ENCODE measurements around the gene KYNU.
"Not testable (repeated sequence)": the region's sequence is repeated elsewhere in the genome, so short reads cannot be mapped to it uniquely, and the experiment has no call there.

Gene KYNU

GRCh38 chr2:143063612-143064200 lies 186.2 kb downstream of the KYNU start:
- H3K4me3 ChIP-seq (ENCODE audit: low read depth, low read length): no peak overlapping the region
- no peak for DNase-seq (ENCODE audit: low read depth, low spot score)
- TF ChIP-seq CTCF (IDR thresholded peaks at IDR 0.05; ENCODE audit: insufficient read depth, low read length, missing control alignments): no peak
- ChIA-PET CTCF (no interaction called here), POLR2A (no interaction called here)

GRCh38 chr2:143068094-143068493 lies 190.6 kb downstream of the KYNU start:
- DNase-seq (ENCODE audit: low read depth, low spot score): no peak
- H3K4me3 ChIP-seq (ENCODE audit: low read depth, low read length): no peak overlapping the region
- TF ChIP-seq CTCF (IDR thresholded peaks at IDR 0.05; ENCODE audit: insufficient read depth, low read length, missing control alignments): no peak
- CTCF ChIA-PET: no interaction called here
- POLR2A ChIA-PET: no interaction called here

DNA sequence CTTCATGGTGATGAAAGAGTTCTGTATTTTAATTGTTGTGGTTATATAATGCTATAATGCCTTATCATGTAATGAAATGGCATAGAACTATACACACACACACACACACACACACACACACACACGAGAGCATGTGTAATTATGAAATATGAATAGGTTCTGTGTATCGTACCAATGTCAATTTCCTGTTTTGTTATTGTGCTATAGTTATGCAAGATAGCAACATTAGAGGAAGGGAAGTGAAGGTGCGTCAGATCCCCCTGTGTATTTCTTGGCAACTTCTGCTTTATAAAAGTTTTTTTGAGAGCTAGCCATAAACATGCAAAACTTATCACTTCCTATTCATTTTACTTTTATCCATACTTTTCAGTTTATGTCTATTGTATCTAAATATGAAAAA lies 191.0 kb downstream of the KYNU start:
- ChIA-PET CTCF (no interaction called here), POLR2A (no interaction called here)
- DNase-seq (ENCODE audit: low read depth, low spot score): no peak
- TF ChIP-seq CTCF (IDR thresholded peaks at IDR 0.05; ENCODE audit: insufficient read depth, low read length, missing control alignments): no peak
- H3K4me3 ChIP-seq (ENCODE audit: low read depth, low read length): no peak overlapping the region

- DNase-seq (ENCODE audit: low read depth, low spot score): no peak
- ChIA-PET CTCF (interaction anchor here (1.3 kb wide), 1 partner anchor 188 kb away, joined by 3 read pairs; no protein-coding TSS in a partner anchor), POLR2A (no interaction called here)
- no peak overlapping the region for H3K4me3 ChIP-seq (ENCODE audit: low read depth, low read length)
- no peak for TF ChIP-seq CTCF (IDR thresholded peaks at IDR 0.05; ENCODE audit: insufficient read depth, low read length, missing control alignments)
These were observed 193.2 kb downstream of the KYNU start for GRCh38 chr2:143070704-143071103.

DNA sequence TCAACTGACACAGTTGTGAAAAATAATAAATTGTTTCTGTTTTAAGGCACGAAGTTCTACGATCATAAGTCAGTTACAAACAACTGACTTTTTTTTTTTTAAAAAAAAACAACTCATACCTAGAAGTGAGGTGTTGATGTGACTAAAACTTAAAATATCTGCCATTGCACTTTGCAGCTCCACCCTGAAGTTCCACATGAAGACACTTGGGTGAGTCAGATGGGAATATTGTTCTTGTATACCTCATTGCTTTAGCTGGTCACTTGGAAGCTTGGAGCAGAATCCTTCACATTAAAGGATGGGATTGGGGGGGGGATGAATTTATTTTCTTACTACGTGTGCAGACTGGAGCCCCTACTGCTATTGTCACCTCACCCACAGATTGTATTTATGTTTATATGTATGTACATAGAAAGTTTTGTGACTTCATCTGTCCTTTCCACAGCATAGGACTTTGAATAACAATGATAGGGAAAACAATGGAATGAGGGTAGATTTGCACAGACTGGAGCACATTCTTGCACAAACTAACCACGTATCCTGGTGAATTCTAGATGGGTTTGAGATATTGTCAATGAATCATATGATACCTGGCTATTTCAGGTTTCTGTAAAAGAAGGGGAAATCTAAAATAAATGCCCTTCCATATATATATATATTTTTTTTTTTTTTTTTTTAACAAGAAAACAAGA lies 193.9 kb downstream of the KYNU start:
- ChIA-PET CTCF (interaction anchor here (1.3 kb wide), 1 partner anchor 187 kb away, joined by 3 read pairs; no protein-coding TSS in a partner anchor), POLR2A (no interaction called here)
- no peak for DNase-seq (ENCODE audit: low read depth, low spot score)
- no peak overlapping the region for H3K4me3 ChIP-seq (ENCODE audit: low read depth, low read length)
- TF ChIP-seq CTCF (IDR thresholded peaks at IDR 0.05; ENCODE audit: insufficient read depth, low read length, missing control alignments): no peak

DNA sequence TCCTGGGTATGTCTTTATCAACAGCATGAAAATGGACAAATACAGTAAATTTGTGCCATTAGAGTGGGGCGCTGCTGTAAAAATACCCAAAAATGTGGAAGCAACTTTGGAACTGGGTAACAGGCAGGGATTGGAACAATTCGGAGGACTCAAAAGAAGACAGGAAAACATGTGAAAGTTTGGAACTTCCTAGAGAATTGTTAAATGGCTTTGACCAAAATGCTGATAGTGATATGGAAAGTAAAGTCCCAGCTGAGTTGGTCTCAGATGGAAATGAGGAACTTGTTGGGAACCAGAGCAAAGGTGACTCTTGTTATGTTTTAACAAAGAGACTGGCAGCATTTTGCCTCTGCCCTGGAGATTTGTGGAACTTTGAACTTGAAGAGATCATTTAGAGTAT lies 197.4 kb downstream of the KYNU start:
- CTCF ChIA-PET: interaction anchor here (1.1 kb wide), 1 partner anchor 16 kb away, joined by 3 read pairs; no protein-coding TSS in a partner anchor
- H3K4me3 ChIP-seq (ENCODE audit: low read depth, low read length); POLR2A ChIA-PET: not testable (repeated sequence)

DNA sequence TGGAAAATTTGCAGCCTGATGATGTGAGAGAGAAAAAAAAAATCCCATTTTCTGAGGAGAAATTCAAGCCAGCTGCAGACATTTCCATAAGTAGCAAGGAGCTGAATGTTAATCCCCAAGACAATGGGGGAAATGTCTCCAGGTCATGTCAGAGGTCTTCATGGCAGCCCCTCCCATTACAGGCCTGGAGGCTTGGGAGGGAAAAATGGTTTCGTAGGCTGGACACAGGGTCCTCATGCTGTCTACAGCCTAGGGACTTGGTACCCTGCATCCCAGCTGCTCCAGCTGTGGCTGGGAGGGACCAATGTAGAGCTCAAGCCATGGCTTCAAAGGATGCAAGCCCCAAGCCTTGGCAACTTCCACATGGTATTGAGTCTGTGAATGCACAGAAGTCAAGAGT lies 198.2 kb downstream of the KYNU start:
- no peak for DNase-seq (ENCODE audit: low read depth, low spot score)
- CTCF ChIA-PET: no interaction called here

More for the DNA sequence above, 197.4 kb downstream of the KYNU start:
- not testable (repeated sequence) for DNase-seq (ENCODE audit: low read depth, low spot score)

More for the DNA sequence above, 198.2 kb downstream of the KYNU start:
- no peak for TF ChIP-seq CTCF (IDR thresholded peaks at IDR 0.05; ENCODE audit: insufficient read depth, low read length, missing control alignments)
- H3K4me3 ChIP-seq (ENCODE audit: low read depth, low read length): no peak overlapping the region
- POLR2A ChIA-PET: no interaction called here

All from AG04449 (cell line).